A172 (cell line): ENCODE measurements around the gene CP. TPM values are rescaled to one million over a fixed set of nuclear protein-coding genes. Genes with fewer than 3 reads are reported as not detected.
A peak's percentile ranks its signal among the peaks of the same experiment; 100 is the strongest.
"Not testable (repeated sequence)": the region's sequence is repeated elsewhere in the genome, so short reads cannot be mapped to it uniquely, and the experiment has no call there.

Experiments used
- DNase-seq: peaks from one replicate; pipeline ENCODE4 v3.0.0-alpha.2; 2015; ENCODE audit warnings: low spot score
- total RNA-seq: library from RNA; depleted of rRNA; stranded (reverse); fragments of >200 nt; shearing (Covaris generic); gene quantifications from 2 replicates; pipeline ENCODE4 v1.2.3, GENCODE V29; 2014

The CP gene
- total RNA-seq, 1 experiment from 2014 or later: not detected

DNA sequence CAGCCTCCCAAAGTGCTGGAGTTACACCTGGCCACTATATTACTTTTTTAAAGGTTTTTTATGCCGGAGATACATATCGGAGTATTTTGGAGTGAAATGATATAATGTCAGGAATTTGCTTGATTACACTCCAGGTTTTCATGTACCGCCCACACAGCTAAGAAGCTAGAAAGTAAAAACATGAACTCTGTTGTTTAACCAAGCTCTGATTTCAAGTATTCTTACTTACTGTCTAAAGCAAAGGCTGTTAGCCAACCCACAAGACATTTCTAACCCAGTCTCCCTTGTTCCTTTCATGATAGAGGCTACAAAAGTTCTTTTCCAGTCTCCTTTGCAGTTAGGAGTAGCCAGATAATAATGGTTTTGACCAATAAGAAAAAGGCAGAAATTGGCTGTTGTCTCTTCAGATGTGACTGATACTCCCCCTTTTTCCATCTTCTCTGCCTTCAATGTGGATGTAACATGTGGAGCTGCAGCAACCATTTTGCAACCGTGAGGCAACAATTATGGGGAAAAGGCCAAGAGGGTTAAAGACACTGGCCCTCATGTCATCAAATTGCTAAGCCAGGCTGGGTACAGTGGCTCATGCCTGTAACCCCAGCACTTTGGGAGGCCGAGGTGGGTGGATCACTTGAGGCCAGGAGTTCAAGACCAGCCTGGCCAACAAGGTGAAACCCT, 6.1 kb upstream of the CP start:
- DNase-seq: no peak

DNA sequence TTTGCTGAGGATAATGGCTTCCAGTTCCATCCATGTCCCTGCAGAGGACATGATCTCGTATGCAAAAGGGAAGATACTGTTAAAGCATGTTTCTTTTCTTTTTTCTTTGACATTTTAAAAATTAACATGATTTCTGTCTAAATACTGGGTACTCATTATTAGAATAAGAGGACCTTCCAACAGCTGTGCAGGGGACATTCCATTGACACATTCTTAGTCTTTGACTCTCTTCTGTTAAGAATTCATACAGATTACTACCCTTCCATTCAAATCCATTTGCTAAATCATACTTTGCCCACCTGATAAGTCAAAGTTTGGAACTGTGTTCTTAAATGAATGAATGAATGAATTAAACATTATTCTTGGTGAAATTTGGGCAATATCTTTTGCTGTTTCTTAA, 5.1 kb upstream of the CP start:
- DNase-seq: no peak

DNA sequence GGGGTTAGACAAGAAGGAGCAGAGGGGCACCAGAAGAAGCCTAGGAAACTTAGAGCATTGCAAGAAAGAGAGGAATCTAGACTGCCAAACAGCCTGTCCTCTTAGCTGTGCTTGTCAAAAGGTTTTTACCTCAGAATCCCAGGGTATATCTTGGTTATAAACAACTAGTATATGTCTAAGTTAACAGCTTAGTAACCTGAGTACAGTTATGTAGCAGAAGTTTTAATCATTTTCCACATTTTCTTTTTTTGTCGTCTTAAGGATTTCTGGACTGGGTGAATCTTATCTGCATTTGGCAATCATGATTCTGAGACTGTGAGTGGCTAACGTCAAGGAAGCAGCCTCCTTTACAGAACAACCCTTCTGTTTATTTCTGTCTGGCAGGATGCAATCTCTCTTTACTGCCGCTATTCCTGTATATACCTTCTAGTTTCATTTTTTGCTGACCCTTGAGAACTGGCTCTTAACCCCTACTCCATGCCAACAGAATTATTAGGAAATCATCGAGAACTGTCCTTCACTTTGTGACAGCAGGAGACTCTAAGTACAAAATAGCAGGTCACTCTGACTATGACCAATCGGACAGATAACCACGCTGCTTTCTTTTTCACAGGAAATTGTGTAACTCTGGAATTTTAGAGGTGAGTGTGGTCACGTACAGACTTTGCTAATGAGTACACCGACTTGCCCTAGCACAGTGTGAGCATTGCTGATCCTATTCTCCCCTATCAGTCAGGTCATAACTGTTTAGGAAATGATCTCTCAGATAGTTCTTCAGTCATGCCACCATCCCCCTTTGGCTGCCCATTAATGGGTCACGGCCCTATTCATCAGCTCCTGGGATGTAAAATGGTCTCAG, 3.3 kb upstream of the CP start:
- peak; percentile 77 for DNase-seq

DNA sequence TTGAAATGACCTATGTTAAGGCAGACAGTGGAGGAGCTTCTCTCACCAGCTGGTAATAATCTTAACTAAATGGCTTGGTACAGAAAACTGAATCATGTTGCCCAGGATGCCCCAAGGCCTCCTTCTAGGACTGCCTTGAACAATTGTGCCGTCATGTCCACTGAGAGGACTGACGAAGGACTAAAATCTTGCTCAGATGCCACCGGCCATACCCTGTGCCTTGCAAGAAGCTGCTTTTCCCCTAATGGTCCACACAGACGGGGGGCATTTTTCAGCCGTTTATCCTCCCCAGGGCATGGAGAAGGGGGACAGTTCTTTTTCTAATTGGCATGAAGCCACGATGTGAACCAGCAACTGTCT, 1.8 kb upstream of the CP start:
- no peak for DNase-seq

DNA sequence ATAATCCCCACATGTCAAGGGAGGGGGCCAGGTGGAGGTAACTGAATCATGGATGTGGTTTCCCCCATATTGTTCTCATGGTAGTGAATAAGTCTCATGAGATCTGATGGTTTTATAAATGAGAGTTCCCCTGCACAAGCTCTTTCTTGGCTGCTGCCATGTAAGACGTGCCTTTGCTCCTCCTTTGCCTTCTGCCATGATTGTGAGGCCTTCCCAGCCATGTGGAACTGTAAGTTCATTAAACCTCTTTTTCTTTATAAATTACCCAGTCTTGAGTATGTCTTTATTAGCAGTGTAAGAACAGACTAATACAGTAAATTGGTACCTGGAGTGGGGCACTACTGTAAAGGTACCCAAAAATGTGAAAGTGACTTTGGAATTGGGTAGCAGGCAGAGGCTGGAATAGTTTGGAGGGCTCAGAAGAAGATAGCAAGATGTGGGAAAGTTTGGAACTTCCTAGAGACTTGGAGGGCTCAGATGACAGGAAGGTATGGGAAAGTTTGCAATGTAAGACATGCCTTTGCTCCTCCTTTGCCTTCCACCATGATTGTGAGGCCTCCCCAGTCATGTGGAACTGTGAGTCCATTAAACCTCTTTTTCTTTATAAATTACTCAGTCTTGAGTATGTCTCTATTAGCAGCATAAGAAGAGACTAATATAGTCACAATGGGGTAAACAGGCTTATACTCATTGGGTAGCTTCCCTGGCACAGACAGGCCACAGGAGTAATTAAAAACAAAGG, 2.1 kb downstream of the CP start:
- not testable (repeated sequence) for DNase-seq

DNA sequence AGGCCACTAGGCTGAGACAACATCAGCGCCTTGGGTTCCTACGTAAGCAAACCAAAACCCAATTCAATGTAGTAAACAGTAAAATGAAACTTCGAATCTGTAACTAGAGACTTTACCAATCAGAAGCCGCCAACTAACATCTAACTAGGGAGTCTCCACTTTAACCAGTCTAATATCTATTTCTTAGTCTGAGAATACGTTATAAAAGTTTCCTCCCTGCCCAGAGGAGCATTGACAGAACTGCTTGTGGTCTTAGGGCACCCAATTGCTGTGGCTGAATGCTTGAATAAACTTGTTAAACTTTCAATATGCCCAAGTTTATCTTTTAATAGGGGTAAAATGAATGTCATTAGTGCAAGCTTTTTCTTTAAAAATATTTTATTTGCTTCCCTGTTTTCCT, 4.3 kb downstream of the CP start:
- DNase-seq: no peak

DNA sequence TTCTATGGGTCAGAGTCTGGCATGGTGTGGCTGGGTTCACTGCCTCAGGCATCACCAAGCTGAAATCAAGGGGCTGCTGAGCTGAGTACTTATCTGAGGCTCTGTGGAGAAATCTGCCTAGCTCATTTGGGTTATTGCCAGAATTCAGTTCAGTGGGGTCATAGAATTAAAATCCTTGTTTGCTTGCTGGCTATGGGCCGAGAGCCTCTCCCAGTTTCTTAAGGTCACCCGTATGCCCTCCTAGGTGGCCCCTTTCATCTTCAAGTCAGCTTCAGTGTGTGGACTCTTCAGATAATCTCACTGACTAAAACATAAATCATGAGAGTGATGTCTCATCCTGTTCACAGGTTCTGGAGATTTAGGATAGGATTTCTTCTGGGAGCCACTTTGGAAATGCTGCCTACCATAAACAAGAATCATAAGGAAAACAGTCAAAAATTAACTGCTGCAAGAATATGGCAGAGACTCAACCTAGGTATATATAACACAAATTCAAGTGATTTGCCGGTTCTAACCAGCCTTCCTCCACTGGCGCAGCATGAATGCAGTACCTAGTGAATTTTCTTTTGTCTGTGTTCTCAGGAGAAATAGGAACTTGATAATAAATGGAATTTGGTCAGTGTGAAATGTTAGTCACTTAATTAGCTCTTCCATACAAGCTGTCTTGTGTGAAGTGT, 5.3 kb downstream of the CP start:
- DNase-seq: no peak

DNA sequence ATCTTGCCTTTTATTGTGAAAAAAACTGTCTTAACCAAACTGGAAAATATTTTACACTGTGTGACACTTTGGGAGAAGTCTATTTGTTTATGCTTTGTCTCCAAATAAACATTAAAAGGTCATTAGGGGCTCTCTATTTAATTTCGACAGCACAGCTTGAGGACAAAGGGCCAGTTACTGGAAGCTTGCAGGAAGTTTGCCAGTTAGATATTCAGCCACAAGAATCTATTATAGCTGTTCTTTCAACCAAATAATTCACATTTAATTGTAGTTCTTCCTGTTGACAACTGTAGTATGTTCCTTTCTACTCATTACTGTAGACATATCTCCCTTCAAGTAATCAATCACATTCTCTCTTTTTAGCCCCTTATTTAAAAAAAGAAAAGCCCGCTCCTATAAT, 6.1 kb downstream of the CP start:
- no peak for DNase-seq

DNA sequence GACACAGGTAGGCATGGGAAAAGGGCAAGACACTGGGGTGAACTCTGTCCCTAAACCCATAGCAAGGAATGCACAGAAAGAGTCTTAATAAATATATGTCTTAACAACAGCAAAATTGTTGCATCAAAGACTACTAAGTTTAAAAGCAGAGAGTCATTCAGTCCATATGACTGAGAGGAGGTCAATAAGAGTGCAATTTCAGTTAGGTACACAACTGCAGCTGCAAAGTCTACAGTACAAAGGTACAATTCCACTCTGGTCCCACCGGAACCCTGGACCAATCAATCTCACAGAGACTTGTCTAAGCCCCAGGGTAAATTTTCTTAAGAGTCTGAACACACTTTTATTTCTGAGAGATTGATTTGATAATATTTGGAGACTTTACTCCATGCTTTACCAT, 6.9 kb downstream of the CP start:
- no peak for DNase-seq

DNA sequence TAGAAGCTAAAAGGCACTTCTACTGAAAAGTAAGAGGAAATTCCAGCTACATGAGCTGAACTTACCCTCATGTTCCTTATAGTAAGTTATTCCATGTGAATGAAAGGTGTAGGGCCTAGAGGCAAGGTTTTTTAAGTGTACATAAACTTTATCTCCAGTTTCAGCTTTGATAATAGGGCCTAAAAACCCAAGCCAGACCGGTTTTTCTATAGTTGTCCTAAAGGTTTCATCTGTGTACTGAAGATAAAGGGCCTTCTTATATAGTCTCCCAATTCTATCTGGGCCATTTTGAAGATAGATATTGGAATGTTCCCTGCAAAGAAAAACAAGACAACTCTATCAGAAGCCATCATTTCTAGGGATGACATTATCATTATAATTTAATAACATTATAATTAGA, 9.2 kb downstream of the CP start:
- DNase-seq: no peak

DNA sequence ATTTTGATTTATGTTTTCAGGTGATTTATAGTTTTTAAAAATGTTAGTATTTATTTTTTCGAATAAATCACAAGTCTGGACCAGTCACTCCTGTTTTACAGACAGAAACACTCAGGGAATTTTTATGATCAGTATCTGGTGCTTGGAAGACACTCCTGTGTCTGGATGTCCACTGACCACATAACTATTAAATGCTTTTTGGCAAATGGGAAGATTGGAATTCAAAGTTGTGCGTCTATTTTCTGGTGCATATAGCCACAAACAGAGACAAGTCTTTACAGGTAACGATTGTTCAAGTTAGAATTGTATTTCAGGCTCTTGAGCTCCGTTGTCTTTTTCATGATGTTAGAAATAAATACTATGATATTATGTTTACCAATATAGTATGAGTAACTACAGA, 12.2 kb downstream of the CP start:
- DNase-seq: no peak

DNA sequence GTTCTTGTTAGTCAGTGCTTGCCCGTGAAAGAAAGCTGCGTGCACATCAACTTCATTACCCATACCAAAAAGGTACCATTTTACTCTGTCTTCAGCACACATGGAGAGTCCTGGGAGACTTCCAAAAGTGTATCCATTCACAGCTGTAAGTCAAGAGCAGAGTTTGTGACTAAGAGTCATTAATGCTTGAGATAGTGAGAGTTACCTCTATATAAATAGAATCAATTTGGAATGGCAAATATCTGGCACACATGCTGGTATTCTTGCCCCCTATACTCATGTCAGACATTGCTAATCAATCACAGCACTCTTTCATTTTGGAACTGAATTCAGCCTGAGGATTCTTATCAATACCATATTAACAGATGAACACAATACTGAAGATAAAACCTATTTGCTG, 14.2 kb downstream of the CP start:
- no peak for DNase-seq

DNA sequence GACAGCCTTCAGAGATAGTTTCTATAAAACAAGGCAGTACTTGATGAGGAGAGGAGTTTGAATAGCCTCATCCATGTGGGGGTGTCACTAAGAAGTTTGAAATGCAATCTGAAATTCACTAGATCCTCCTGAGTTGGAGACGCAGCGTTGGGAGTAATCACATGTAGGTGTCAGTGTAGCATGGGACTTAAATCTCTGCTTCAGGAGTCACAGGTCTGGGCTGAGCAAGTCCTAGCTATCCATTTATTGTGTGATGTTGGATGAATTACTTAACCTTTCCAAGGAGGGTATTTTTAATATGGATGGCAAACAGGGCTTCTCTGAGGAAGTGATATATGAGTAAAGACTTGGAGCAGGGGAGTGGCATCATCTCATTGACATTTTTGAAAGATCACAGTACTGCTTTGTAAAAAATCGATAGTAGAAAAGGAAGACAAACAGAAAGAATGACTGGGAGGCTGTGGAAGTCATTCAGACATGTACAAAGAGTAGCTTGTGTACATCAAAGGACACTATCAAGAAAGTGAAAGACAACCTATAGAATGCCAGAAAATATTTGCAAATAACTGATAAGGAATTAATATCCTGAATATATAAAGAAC, 17.1 kb downstream of the CP start:
- no peak for DNase-seq

DNA sequence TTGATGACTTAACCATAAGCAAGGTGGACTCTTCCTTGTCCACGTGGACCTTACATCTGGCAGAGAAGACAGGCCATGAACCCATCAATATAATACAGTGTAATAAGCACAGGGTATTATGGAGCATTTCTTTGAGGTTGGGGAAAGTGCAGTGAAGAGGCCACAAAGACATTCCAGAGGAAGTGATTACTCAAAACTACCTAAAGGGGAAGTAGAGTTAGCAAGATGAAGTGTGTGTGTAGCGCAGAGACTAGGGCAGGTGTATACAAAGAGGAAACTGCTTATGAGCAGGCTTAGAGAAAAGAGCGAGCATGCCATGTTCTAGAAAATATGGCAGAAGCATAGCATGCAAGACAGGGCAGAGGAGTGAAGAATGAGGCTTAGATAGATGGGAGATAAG, 17.9 kb downstream of the CP start:
- no peak for DNase-seq

DNA sequence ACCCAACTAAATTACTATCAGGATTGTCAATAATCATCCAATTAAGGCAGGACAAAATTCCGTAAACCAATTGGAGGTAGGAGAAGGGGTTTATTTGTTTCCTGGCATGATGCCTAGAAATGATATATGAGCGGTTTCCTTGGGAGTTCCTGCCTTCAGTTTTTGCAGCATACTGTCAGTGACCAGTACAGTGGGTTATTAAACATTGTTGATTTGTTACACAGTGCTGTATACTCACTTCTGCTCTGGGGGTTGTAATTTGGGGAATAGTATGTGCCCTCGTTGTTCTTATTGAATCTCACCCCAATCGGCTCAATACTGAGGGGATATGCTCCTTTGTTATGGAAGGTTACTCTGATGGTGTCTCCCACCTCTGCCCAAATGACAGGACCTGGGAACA, 22.2 kb downstream of the CP start:
- DNase-seq: no peak

DNA sequence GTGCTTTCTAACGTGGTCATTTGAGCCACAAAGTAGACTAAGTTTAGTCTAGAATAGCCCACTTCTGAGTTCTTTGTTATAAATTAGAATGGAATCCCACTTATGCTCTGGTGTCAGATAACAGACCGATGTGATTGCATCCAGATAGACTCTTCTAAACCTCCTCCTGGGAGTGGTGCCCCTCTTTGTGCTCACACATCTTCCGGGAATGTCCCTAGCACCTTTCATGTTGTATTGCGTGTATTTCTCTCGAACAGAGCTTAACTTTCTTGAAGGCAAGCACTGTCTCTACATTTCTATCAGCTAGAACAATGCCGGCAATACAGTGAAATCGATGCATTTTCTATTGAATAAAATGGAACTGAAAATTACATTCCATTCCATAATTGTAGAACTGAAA, 23.0 kb downstream of the CP start:
- DNase-seq: peak; percentile 6

DNA sequence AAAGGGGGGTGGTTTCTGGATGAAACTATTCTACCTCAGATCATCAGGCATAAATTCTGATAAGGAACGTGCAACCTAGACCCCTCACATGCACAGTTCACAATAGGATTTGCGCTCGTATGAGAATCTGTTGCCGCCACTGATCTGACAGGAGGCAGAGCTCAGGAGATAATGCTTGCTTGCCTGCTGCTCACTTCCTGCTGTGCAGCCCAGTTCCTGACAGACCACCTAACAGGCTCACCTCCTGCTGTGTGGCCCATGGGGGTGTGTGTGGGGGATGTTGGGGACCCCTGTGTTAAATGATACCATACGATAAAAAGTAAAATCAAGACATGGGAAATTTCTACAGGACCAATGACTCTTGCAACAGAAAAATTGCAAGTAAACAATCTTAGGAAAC, 24.0 kb downstream of the CP start:
- no peak for DNase-seq

DNA sequence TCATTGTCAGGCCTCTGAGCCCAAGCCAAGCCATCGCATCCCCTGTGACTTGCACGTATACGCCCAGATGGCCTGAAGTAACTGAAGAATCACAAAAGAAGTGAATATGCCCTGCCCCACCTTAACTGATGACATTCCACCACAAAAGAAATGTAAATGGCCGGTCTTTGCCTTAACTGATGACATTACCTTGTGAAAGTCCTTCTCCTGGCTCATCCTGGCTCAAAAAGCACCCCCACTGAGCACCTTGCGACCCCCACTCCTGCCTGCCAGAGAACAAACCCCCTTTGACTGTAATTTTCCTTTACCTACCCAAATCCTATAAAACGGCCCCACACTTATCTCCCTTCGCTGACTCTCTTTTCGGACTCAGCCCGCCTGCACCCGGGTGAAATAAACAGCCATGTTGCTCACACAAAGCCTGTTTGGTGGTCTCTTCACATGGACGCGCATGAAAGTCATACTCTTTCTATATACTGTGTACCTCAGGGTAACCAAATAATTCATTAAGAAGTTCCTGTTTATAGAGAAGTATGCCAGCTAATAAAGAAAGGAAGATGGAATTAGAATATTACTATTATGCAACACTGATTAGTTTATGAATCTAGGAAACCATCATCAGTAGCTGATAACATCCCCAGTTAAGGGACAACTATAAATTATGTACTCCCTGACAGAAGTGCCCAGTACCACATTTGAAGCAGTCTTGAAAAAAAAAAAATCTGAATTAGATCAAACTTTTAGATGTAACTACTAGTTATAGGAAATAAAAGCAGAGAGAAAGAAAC, 24.6 kb downstream of the CP start:
- DNase-seq: not testable (repeated sequence)

DNA sequence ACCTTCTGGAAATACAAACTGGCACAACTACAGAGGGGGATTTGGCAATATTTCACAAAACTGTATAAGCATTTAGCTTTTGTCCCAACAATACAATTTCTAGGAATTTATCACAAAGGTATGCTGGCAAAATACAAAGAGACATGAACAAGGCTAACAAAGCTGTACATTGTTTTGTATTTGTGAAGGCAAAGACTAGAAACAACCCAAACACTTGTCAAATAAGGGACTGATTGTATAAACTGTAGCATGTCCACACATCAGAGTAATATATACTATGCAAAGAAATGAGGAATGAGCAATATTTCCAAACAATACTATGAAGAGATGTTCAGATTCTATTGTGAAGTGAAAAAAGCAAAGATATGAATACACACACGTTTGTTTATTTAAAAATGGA, 26.4 kb downstream of the CP start:
- no peak for DNase-seq

DNA sequence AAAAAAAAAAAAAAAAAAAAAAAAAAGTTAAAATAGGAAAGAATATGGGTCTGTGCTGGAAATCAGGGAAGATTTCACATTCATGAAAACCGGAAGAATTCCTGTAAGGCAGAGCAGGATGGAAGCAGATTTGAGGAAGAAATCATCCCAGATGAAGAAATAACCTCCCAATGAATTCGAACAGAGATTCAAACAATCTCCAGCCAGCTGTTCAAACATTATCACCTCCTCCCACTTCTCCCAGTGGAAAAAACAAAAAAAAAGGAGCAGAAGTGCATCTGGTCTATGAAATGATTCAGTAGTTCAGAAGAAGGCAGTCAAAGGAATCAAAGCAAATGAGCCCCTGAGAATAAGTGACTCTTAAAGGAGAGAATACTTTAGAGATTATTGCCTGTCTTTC, 33.1 kb downstream of the CP start:
- no peak for DNase-seq

DNA sequence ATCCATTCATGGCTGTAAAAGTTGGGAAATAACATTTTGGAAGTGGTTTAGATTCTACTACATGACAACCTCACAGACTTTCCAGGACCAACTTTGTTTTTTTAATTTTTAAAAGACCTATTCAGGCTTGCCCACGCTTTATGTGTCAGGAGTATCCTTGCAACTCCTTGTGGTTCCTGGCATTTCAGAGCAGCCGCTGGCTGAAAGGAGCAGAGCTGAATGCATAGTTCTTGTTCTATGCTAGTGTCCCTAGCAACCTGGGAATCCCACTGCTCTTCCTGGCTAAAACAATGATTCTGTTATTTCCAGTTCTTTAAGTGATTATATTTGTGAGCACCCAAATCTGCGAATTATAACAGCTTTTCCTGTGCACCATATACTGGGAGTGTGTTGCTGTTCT, 34.9 kb downstream of the CP start:
- DNase-seq: no peak
